Measurements from ENCODE around the gene SLC2A2.

The SLC2A2 gene

DNA sequence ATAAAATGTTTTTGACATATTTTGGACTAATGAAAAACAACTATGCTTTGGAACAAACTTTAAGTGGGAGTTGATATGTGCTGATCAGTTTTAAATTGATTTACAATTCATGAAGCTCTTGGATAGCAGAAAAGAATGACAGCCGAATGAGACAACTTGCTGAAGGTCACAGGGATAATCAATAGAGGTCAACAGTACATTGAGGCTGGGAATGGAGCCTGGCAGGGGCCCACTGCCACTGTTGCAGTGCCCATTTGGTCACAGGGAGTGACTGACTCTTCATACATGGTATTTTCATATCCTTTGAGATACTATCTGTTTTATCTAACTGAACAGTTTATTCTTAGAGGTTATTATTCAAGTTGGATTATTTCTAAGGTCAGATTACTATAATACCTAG, 59.4 kb downstream of the SLC2A2 start:
- no peak for DNase-seq (ENCODE audit: low spot score)
- ChIA-PET POLR2A (ENCODE audit: low non-redundant PET) (no interaction called here), CTCF (interaction anchor here (0.5 kb wide), 2 partner anchors 30 to 666 kb away, joined by 3 to 5 read pairs; no protein-coding TSS in a partner anchor)
- TF ChIP-seq, protein P1, sequence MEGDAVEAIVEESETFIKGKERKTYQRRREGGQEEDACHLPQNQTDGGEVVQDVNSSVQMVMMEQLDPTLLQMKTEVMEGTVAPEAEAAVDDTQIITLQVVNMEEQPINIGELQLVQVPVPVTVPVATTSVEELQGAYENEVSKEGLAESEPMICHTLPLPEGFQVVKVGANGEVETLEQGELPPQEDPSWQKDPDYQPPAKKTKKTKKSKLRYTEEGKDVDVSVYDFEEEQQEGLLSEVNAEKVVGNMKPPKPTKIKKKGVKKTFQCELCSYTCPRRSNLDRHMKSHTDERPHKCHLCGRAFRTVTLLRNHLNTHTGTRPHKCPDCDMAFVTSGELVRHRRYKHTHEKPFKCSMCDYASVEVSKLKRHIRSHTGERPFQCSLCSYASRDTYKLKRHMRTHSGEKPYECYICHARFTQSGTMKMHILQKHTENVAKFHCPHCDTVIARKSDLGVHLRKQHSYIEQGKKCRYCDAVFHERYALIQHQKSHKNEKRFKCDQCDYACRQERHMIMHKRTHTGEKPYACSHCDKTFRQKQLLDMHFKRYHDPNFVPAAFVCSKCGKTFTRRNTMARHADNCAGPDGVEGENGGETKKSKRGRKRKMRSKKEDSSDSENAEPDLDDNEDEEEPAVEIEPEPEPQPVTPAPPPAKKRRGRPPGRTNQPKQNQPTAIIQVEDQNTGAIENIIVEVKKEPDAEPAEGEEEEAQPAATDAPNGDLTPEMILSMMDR (conservative IDR thresholded peaks at IDR 0.05; ENCODE audit: low read depth): no peak
- no peak overlapping the region for H3K27ac ChIP-seq

DNA sequence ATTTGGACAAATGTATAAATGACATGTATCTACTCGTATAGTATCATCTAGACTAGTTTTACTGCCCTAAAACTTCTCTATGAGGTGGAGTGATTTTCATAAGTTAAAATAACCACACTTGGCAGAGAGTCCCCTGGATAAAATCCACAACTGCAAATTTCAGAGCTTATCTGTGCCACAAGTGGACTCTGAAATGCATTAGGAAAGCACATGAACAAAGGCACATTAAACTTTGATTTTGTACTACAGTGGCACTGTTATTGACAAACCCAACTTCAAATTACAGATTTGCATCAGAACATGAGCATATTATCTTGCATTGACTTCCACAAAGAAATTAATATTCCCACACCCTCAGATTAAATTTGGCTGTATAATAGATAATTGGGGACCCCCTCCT, 60.0 kb downstream of the SLC2A2 start:
- TF ChIP-seq, protein P1 (conservative IDR thresholded peaks at IDR 0.05; ENCODE audit: low read depth): no peak
- DNase-seq (ENCODE audit: low spot score): no peak
- ChIA-PET CTCF (interaction anchor here (0.6 to 0.8 kb wide), 2 partner anchors 844 to 1321 kb away, joined by 3 read pairs; no protein-coding TSS in a partner anchor), POLR2A (ENCODE audit: low non-redundant PET) (no interaction called here)
- no peak overlapping the region for H3K27ac ChIP-seq

DNA sequence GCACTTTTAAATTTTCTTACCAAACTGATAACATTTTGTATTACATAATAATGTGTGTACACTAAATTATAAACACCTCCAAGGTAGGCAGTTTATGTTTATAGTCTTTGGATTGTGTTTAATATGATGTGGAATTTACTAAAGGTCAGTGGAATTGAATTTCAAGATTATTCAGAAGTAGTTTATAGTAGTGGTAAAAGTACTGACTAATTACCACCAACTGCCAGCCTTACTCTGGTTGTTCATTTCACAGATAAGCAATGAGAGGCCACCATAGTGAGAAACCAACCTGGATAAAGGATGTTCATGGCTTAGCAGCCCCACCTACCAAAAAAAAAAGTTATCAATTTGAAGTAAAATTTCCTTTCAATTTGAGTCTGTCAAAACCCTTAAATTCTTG, 64.1 kb downstream of the SLC2A2 start:
- DNase-seq (ENCODE audit: low spot score): no peak
- TF ChIP-seq, protein P1 (conservative IDR thresholded peaks at IDR 0.05; ENCODE audit: low read depth): no peak
- ChIA-PET CTCF (interaction anchor here (0.6 to 1.8 kb wide), 7 partner anchors 9 to 1012 kb away, joined by 3 to 9 read pairs (median 3); no protein-coding TSS in a partner anchor), POLR2A (ENCODE audit: low non-redundant PET) (no interaction called here)
- H3K27ac ChIP-seq: no peak overlapping the region

DNA sequence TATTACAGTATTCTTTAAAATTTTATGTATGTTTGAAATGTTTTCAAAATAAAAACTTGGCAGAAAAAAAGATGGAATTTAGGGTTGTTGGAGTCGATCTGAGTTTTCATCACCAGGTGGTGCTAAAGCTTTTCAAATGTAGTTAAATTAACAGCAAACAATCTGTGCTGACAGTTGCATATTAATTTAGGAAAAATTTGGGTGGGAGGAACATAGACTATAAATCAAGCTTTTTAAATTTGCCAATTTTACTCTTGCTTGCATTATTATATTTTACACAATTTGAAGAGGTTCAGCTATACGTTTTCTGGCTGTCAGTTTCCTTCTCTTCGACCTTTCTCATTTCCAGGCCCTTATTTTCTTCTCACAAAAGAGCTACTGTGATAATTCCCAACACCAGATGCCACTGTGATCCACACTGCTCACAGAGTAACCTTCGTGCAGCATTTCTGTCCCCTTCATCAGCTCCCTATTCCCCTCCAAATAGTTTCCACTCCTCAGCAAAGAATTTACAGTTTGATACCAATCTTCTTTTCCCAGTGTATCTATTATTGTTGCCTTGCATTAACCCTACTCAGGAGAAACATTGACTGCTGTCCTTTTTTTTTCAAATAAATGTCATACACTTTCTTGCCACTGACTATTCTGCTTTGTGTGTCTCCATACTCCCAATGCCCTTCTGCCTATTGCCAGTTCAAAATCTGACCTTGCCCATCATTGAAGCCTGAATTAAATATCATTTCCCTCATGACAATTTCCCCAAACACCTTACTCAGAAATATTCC, 64.7 kb downstream of the SLC2A2 start:
- peak; percentile 34 for DNase-seq (ENCODE audit: low spot score)
- TF ChIP-seq, protein P1 (conservative IDR thresholded peaks at IDR 0.05; ENCODE audit: low read depth): peak; percentile 61
- POLR2A ChIA-PET (ENCODE audit: low non-redundant PET): interaction anchor here (0.6 kb wide), 1 partner anchor 1199 kb away, joined by 4 read pairs; no protein-coding TSS in a partner anchor

DNA sequence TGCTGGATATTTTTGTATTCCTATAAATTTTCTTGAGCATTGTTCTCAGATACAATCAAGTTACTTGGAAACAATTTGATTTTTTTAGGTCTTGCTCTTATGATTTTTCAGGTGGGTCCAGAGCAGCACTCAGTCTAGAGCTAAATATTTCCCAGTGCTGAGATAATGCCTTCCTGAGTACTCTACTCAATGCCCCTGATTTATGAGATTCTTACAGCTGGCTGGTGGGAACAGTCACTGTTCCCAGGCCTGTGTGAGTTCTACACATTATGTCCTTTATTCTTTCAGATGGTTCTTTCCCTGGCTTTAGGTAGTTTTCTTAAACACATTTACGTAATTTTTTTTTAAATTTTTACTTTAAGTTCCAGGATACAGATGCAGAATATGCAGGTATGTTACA, 67.1 kb downstream of the SLC2A2 start:
- POLR2A ChIA-PET (ENCODE audit: low non-redundant PET): no interaction called here
- CTCF ChIA-PET: interaction anchor here (0.6 kb wide), 1 partner anchor 408 kb away, joined by 3 read pairs; no protein-coding TSS in a partner anchor

More for the DNA sequence above, 64.7 kb downstream of the SLC2A2 start:
- H3K27ac ChIP-seq: no peak overlapping the region
- CTCF ChIA-PET: interaction anchor here (0.6 to 1.8 kb wide), 12 partner anchors 9 to 872 kb away, joined by 3 to 9 read pairs (median 3); no protein-coding TSS in a partner anchor

DNA sequence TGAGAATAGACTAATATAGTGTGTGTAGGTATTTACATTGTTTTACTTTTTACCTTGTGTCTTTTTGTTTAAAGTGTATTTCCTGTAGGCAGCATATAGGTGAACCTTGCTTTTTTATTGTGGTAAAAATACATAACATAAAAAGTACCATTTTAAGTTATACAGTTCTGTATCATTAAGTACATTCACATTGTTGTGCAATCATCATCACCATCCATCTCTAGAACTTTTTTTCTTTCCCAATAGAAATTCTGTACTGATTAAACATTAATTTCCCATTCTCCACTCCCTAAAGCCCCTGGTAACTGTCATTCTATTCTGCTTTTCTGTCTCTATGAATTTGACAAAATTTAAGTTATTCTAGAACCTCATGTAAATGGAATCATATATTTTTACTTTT, 69.9 kb downstream of the SLC2A2 start:
- POLR2A ChIA-PET (ENCODE audit: low non-redundant PET): no interaction called here

More for the DNA sequence above, 67.1 kb downstream of the SLC2A2 start:
- no peak for DNase-seq (ENCODE audit: low spot score)
- H3K27ac ChIP-seq: no peak overlapping the region
- TF ChIP-seq, protein P1 (conservative IDR thresholded peaks at IDR 0.05; ENCODE audit: low read depth): no peak

More for the DNA sequence above, 69.9 kb downstream of the SLC2A2 start:
- CTCF ChIA-PET: no interaction called here
- no peak for DNase-seq (ENCODE audit: low spot score)
- TF ChIP-seq, protein P1 (conservative IDR thresholded peaks at IDR 0.05; ENCODE audit: low read depth): no peak
- H3K27ac ChIP-seq: no peak overlapping the region
